Endothelial cell of umbilical vein (primary cell): Measurements from ENCODE around the gene TRIM41.

ENCODE experiments used
- CTCF ChIP-seq, 2 donors: IDR thresholded peaks; 1 replicate in 1 of 2; 2 replicates in 1 of 2; pipeline ENCODE4 v1.5.1; 2011; ENCODE audit warnings: low read length in 2 of 2, mild to moderate bottlenecking in 2 of 2, moderate library complexity in 2 of 2, control low read depth in 1 of 2, inconsistent platforms in 1 of 2, low read depth in 1 of 2; ENCODE audit not compliant: insufficient read depth in 1 of 2; ENCODE audit errors: extremely low read depth in 1 of 2
- MAX ChIP-seq: IDR thresholded peaks from 2 replicates; pipeline ENCODE4 v1.6.1; 2011; ENCODE audit not compliant: insufficient read depth, insufficient read length
- POLR2A ChIP-seq: IDR thresholded peaks from 2 replicates; pipeline ENCODE4 v1.6.1; 2012; ENCODE audit warnings: low read depth, mild to moderate bottlenecking, control low read depth, low read length
- POLR2AphosphoS5 ChIP-seq: IDR thresholded peaks from 2 replicates; pipeline ENCODE4 v1.6.1; 2012; ENCODE audit warnings: low read depth, mild to moderate bottlenecking, control low read depth, low read length, moderate library complexity; ENCODE audit not compliant: insufficient read depth

GRCh38 chr5:181259974-181260719, 37.1 kb downstream of the TRIM41 start:
- no peak for TF ChIP-seq CTCF (IDR thresholded peaks at IDR 0.05; ENCODE audit: extremely low read depth in 1 of 2, insufficient read depth in 1 of 2, low read depth in 1 of 2, low read length in 2 of 2)
- TF ChIP-seq MAX, result no peak
- no peak for TF ChIP-seq POLR2AphosphoS5
- TF ChIP-seq POLR2A, result no peak
